SK-N-SH (cell line): Measurements from ENCODE around the gene IGFALS. TPM values are rescaled to one million over a fixed set of nuclear protein-coding genes. Genes with fewer than 3 reads are reported as not detected.

ENCODE experiments used
- CTCF ChIA-PET: fragments of 300-600, 350-600 bp; formaldehyde crosslinking; extraction: SDS; loops from one replicate; lab custom pipeline; 2021; lab: Yijun Ruan, JAX
- POLR2A ChIA-PET: fragments of 350-600 bp; sonication (Branson Sonifier 250); formaldehyde crosslinking; extraction: SDS; loops from one replicate; lab custom pipeline; 2020; ENCODE audit warnings: antibody characterized with exemption, inconsistent platforms; lab: Yijun Ruan, JAX
- DNase-seq: peaks from one replicate; pipeline ENCODE4 v3.0.0; 2012
- H2AFZ ChIP-seq: fragments of 200-600 bp; sonication (generic); 2 replicates; pipeline ENCODE4 v1.8.1; 2016; ENCODE audit warnings: antibody characterized with exemption, mild to moderate bottlenecking, low read depth
- H3F3A ChIP-seq: fragments of 200-600 bp; sonication (generic); replicated peaks from 2 replicates; pipeline ENCODE3; 2016; ENCODE audit warnings: antibody characterized with exemption, mild to moderate bottlenecking; ENCODE audit not compliant: insufficient read depth
- H3K27ac ChIP-seq, 2 experiments: fragments of 200-500 bp in 1 of 2; fragments of 200-600 bp in 1 of 2; sonication (Bioruptor generic) in 1 of 2; sonication (generic), shearing (Covaris generic) in 1 of 2; 2 replicates each; pipeline versions ENCODE4 v1.5.1 to v1.6.1; 2014 to 2016; ENCODE audit warnings: low read depth in 2 of 2, inconsistent platforms in 1 of 2, low read length in 1 of 2, mild to moderate bottlenecking in 1 of 2, mixed read lengths in 1 of 2
- H3K27me3 ChIP-seq: fragments of 200-600 bp; sonication (generic), shearing (Covaris generic); 2 replicates; pipeline ENCODE4 v1.6.1; 2016; ENCODE audit warnings: mixed run types; ENCODE audit not compliant: insufficient read depth
- H3K36me3 ChIP-seq, 2 experiments: fragments of 200-500 bp in 1 of 2; fragments of 200-600 bp in 1 of 2; sonication (Bioruptor generic) in 1 of 2; sonication (generic) in 1 of 2; replicated peaks in 1 of 2; 2 replicates each; pipeline versions ENCODE3 to v1.5.1; 2014 to 2016; ENCODE audit warnings: low read length in 1 of 2, mild to moderate bottlenecking in 1 of 2; ENCODE audit not compliant: insufficient read depth in 2 of 2, control insufficient read depth in 1 of 2
- H3K4me1 ChIP-seq, 2 experiments: fragments of 200-500 bp in 1 of 2; fragments of 200-600 bp in 1 of 2; sonication (Bioruptor generic) in 1 of 2; sonication (generic), shearing (Covaris generic) in 1 of 2; 2 replicates each; pipeline versions ENCODE4 v1.5.1 to v1.6.1; 2014 to 2016; ENCODE audit warnings: low read depth in 1 of 2, low read length in 1 of 2, mixed run types in 1 of 2; ENCODE audit not compliant: insufficient read depth in 2 of 2, control insufficient read depth in 1 of 2
- H3K4me2 ChIP-seq: fragments of 200-600 bp; sonication (generic), shearing (Covaris generic); 2 replicates; pipeline ENCODE4 v1.6.1; 2017; ENCODE audit warnings: mixed run types
- H3K4me3 ChIP-seq, 2 experiments: fragments of 200-500 bp in 1 of 2; fragments of 200-600 bp in 1 of 2; sonication (Bioruptor generic) in 1 of 2; sonication (generic), shearing (Covaris generic) in 1 of 2; 2 replicates each; pipeline versions ENCODE4 v1.5.1 to v1.8.1; 2014 to 2016; ENCODE audit warnings: low read depth in 2 of 2, inconsistent platforms in 1 of 2, low read length in 1 of 2, mild to moderate bottlenecking in 1 of 2, mixed read lengths in 1 of 2, moderate library complexity in 1 of 2
- H3K79me2 ChIP-seq: fragments of 200-600 bp; sonication (generic); 2 replicates; pipeline ENCODE4 v1.8.1; 2017; ENCODE audit warnings: mild to moderate bottlenecking; ENCODE audit not compliant: insufficient read depth
- H3K9ac ChIP-seq: fragments of 200-600 bp; sonication (generic); 2 replicates; pipeline ENCODE4 v1.6.1; 2017; ENCODE audit warnings: mixed run types
- H3K9me2 ChIP-seq: fragments of 200-600 bp; sonication (generic); 2 replicates; pipeline ENCODE4 v1.6.1; 2017; ENCODE audit warnings: mixed run types
- H3K9me3 ChIP-seq: fragments of 200-600 bp; sonication (generic); 2 replicates; pipeline ENCODE4 v1.6.1; 2017; ENCODE audit warnings: mixed run types, mild to moderate bottlenecking, moderate library complexity
- H4K20me1 ChIP-seq: fragments of 200-600 bp; sonication (generic); 2 replicates; pipeline ENCODE4 v1.6.1; 2017; ENCODE audit warnings: mild to moderate bottlenecking, mixed run types; ENCODE audit not compliant: insufficient read depth
- ELF1 ChIP-seq: IDR thresholded peaks from 2 replicates; pipeline ENCODE4 v1.4.0; 2012
- FOSL2 ChIP-seq: IDR thresholded peaks from 2 replicates; pipeline ENCODE4 v1.4.0; 2012; ENCODE audit warnings: low read depth, mild to moderate bottlenecking, moderate library complexity, borderline replicate concordance
- FOXJ3 ChIP-seq: sonication (generic); formaldehyde crosslinking; IDR thresholded peaks from 2 replicates; pipeline ENCODE4 v1.5.1; 2020; ENCODE audit warnings: mild to moderate bottlenecking, missing genetic modification reagents
- FOXM1 ChIP-seq: IDR thresholded peaks from 2 replicates; pipeline ENCODE4 v1.4.0; 2012; ENCODE audit warnings: low read depth, mild to moderate bottlenecking
- JUND ChIP-seq: IDR thresholded peaks from 2 replicates; pipeline ENCODE4 v1.4.0; 2012
- MXI1 ChIP-seq: IDR thresholded peaks from 2 replicates; pipeline ENCODE4 v1.6.1; 2012; ENCODE audit warnings: mild to moderate bottlenecking, low read depth, low read length, improper control_type of control experiment
- NRF1 ChIP-seq: IDR thresholded peaks from 2 replicates; pipeline ENCODE4 v1.6.1; 2012; ENCODE audit warnings: low read depth, mild to moderate bottlenecking, low read length
- RCOR1 ChIP-seq: fragments of 150-350 bp; IDR thresholded peaks from 2 replicates; pipeline ENCODE4 v1.6.1; 2017; ENCODE audit warnings: antibody characterized with exemption, low read length
- RFX5 ChIP-seq: IDR thresholded peaks from 2 replicates; pipeline ENCODE4 v1.6.1; 2012; ENCODE audit warnings: mild to moderate bottlenecking, improper control_type of control experiment, low read length
- SMC3 ChIP-seq: IDR thresholded peaks from 2 replicates; pipeline ENCODE4 v1.6.1; 2012; ENCODE audit warnings: low read depth, low read length, improper control_type of control experiment
- WGBS: methylation state at CpG from one replicate; pipeline ENCODE4 v1.1.6; 2017; ENCODE audit warnings: low lambda C conversion rate; 5-methylcytosine and 5-hydroxymethylcytosine counted together
- polyA plus RNA-seq, 3 experiments: library from polyadenylated mRNA; depleted of rRNA; stranded (reverse); fragments of >200 nt; gene quantifications; 2 replicates each; pipeline ENCODE4 v1.2.3, GENCODE V29; 2012
- TF ChIP-seq, protein P1 (sequence below): fragments of 150-350 bp; IDR thresholded peaks from 2 replicates; pipeline ENCODE4 v1.6.1; 2017; ENCODE audit warnings: antibody characterized with exemption, low read length, low read depth, borderline replicate concordance
- TF ChIP-seq, protein P2 (sequence below): IDR thresholded peaks from 2 replicates; pipeline ENCODE4 v1.6.1; 2012; ENCODE audit warnings: mild to moderate bottlenecking, low read depth, low read length, moderate library complexity
- TF ChIP-seq, protein P3 (sequence below): IDR thresholded peaks from 2 replicates; pipeline ENCODE4; 2012
- TF ChIP-seq, protein P4 (sequence below): fragments of 150-350 bp; IDR thresholded peaks from 2 replicates; pipeline ENCODE4 v1.6.1; 2016; ENCODE audit warnings: mild to moderate bottlenecking, low read depth, low read length

IGFALS gene
- polyA plus RNA-seq, 1 of the 3 experiments (the other 2 are of a cell fraction): 0.02 TPM

DNA sequence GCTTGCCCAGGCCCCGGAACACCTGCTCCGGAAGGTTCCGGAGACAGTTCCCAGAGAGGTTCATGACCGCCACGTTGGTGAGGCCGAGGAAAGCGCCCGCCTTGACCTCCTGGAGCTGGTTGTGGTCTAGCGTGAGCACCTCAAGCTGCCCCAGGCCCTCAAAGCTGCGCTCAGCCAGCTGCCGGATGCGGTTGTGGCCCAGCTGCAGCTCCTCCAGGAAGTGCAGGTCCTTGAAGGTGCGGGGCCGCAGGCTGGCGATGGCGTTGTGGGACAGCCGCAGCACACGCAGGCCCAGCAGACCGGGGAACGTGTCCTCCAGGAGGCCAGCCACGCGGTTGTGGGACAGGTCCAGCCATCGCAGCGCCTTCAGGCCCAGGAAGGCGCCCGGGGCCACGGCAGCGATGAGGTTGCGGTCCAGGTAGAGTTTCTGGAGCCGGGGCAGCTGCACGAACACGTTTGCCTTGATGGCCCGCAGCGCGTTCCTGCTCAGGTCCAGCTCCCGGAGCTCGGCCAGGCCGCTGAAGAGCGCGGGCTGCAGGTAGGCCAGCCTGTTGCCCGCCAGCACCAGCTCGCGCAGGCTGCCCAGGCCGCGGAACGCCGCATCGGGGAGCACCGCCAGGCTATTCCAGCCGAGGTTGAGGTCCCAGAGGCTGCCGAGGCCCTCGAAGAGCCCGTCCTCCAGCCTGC lies 2.1 kb downstream of the IGFALS start:
- TF ChIP-seq FOSL2 (no peak), ELF1 (no peak), SMC3 (no peak), RCOR1 (no peak), RFX5 (no peak)
- TF ChIP-seq, protein P1, sequence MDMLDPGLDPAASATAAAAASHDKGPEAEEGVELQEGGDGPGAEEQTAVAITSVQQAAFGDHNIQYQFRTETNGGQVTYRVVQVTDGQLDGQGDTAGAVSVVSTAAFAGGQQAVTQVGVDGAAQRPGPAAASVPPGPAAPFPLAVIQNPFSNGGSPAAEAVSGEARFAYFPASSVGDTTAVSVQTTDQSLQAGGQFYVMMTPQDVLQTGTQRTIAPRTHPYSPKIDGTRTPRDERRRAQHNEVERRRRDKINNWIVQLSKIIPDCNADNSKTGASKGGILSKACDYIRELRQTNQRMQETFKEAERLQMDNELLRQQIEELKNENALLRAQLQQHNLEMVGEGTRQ: no peak
- TF ChIP-seq, protein P2, sequence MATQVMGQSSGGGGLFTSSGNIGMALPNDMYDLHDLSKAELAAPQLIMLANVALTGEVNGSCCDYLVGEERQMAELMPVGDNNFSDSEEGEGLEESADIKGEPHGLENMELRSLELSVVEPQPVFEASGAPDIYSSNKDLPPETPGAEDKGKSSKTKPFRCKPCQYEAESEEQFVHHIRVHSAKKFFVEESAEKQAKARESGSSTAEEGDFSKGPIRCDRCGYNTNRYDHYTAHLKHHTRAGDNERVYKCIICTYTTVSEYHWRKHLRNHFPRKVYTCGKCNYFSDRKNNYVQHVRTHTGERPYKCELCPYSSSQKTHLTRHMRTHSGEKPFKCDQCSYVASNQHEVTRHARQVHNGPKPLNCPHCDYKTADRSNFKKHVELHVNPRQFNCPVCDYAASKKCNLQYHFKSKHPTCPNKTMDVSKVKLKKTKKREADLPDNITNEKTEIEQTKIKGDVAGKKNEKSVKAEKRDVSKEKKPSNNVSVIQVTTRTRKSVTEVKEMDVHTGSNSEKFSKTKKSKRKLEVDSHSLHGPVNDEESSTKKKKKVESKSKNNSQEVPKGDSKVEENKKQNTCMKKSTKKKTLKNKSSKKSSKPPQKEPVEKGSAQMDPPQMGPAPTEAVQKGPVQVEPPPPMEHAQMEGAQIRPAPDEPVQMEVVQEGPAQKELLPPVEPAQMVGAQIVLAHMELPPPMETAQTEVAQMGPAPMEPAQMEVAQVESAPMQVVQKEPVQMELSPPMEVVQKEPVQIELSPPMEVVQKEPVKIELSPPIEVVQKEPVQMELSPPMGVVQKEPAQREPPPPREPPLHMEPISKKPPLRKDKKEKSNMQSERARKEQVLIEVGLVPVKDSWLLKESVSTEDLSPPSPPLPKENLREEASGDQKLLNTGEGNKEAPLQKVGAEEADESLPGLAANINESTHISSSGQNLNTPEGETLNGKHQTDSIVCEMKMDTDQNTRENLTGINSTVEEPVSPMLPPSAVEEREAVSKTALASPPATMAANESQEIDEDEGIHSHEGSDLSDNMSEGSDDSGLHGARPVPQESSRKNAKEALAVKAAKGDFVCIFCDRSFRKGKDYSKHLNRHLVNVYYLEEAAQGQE: no peak
- TF ChIP-seq, protein P3, sequence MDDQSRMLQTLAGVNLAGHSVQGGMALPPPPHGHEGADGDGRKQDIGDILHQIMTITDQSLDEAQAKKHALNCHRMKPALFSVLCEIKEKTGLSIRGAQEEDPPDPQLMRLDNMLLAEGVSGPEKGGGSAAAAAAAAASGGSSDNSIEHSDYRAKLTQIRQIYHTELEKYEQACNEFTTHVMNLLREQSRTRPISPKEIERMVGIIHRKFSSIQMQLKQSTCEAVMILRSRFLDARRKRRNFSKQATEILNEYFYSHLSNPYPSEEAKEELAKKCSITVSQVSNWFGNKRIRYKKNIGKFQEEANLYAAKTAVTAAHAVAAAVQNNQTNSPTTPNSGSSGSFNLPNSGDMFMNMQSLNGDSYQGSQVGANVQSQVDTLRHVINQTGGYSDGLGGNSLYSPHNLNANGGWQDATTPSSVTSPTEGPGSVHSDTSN: no peak
- TF ChIP-seq, all 33 proteins: peak for 0
- no peaks in the 10 kb centered on the region; a peak in 1 of 4 replicates for H3K4me1 ChIP-seq
- H3K4me2 ChIP-seq: no peak overlapping the region
- no peak overlapping the region for H3K27ac ChIP-seq
- WGBS: 93% methylated on average over 5 of the region's 53 CpGs
- no peak overlapping the region for H3K4me3 ChIP-seq
- peaks cover 5% of the 10 kb centered on the region; the same call in 1 of the 2 replicates for H3K79me2 ChIP-seq
- POLR2A ChIA-PET: interaction anchor here (2.1 kb wide), 1 partner anchor 9 kb away, joined by 8 read pairs; the partner anchor contains the start of genes NUBP2 and SPSB3
- no peak for DNase-seq
- peaks cover 0 to 42% of the 10 kb centered on the region in 2 experiments for H3K36me3 ChIP-seq
- no peaks in the 10 kb centered on the region for H3F3A ChIP-seq
- no peak overlapping the region for H3K9ac ChIP-seq
- H3K9me3 ChIP-seq: no peaks in the 10 kb centered on the region
- 0 out of 2 replicates have a peak, but pooled peaks cover 3% of the 10 kb centered on the region for H4K20me1 ChIP-seq
- no peaks in the 10 kb centered on the region for H3K27me3 ChIP-seq
- no peaks in the 10 kb centered on the region for H3K9me2 ChIP-seq
- H2AFZ ChIP-seq: no peak overlapping the region
- CTCF ChIA-PET: interaction anchor here (0.7 kb wide), 1 partner anchor 9 kb away, joined by 3 read pairs; the partner anchor contains the start of genes NUBP2 and SPSB3

DNA sequence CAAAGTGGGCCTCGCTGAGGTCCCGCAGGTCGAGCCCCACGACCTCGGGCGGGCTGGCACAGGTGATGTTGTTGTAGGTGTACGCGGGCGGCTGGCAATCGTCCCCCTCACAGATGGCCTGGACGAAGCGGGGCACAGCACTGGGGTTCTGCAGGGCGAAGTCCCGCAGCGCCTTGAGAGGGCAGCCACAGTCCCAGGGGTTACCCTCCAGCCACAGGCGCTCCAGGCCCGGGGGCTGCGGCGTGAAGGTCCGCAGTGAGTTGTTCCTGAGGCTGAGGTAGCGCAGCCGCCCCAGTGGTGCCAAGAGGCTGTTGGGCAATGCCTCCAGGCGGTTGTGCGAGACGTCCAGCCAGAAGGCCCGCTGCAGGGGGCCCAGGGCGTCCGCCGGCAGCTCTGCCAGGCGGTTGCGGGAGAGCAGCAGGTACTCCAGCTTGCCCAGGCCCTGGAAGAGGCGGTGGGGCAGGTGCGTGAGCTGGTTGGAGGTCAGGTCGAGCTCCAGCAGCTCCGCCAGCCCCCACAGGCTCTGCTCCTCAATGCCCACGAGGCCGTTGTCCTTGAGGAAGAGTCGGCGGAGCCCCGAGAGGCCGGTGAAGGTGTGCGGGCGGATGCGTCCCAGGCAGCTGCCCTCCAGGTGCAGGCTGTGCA lies 2.8 kb downstream of the IGFALS start:
- H3K79me2 ChIP-seq: peaks cover 12% of the 10 kb centered on the region; the same call in 1 of the 2 replicates
- H3K27ac ChIP-seq: no peak overlapping the region
- peaks cover 0 to 47% of the 10 kb centered on the region in 2 experiments for H3K36me3 ChIP-seq
- ChIA-PET POLR2A (interaction anchor here (2.1 kb wide), 1 partner anchor 8 kb away, joined by 8 read pairs; the partner anchor contains the start of genes NUBP2 and SPSB3), CTCF (no interaction called here)
- 0 out of 2 replicates have a peak, but pooled peaks cover 3% of the 10 kb centered on the region for H4K20me1 ChIP-seq
- H3K27me3 ChIP-seq: no peaks in the 10 kb centered on the region
- DNase-seq: no peak
- no peaks in the 10 kb centered on the region; a peak in 1 of 4 replicates for H3K4me1 ChIP-seq
- no peak overlapping the region for H2AFZ ChIP-seq
- H3K9me2 ChIP-seq: no peaks in the 10 kb centered on the region
- H3F3A ChIP-seq: no peaks in the 10 kb centered on the region
- no peak overlapping the region for H3K9ac ChIP-seq
- H3K9me3 ChIP-seq: no peaks in the 10 kb centered on the region
- H3K4me3 ChIP-seq: no peak overlapping the region
- 95% methylated on average over 19 of the region's 44 CpGs for WGBS
- no peak for TF ChIP-seq ELF1
- TF ChIP-seq FOXM1: no peak
- TF ChIP-seq, protein P4, sequence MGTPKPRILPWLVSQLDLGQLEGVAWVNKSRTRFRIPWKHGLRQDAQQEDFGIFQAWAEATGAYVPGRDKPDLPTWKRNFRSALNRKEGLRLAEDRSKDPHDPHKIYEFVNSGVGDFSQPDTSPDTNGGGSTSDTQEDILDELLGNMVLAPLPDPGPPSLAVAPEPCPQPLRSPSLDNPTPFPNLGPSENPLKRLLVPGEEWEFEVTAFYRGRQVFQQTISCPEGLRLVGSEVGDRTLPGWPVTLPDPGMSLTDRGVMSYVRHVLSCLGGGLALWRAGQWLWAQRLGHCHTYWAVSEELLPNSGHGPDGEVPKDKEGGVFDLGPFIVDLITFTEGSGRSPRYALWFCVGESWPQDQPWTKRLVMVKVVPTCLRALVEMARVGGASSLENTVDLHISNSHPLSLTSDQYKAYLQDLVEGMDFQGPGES: no peak
- TF ChIP-seq FOSL2: no peak
- TF ChIP-seq FOXJ3: no peak
- TF ChIP-seq JUND: no peak
- TF ChIP-seq MXI1: no peak
- TF ChIP-seq NRF1: no peak
- no peak for TF ChIP-seq SMC3
- H3K4me2 ChIP-seq: no peak overlapping the region
